Endothelial cell of umbilical vein (primary cell): ENCODE measurements around the gene CASKIN1. TPM values are rescaled to one million over a fixed set of nuclear protein-coding genes. Genes with fewer than 3 reads are reported as not detected.

Experiments used
- BruUV-seq: library from RNA; stranded (reverse); fragments of 400-500 nt; replicated peaks from 2 replicates; lab custom pipeline; 2021; lab: Mats Ljungman, UMichigan
- CTCF ChIA-PET: fragments of 300-600, 350-600 bp; sonication (Branson Sonifier 250); formaldehyde crosslinking; loops from one replicate; lab custom pipeline; 2021; ENCODE audit warnings: antibody characterized with exemption, inconsistent platforms; lab: Charles Lee
- POLR2A ChIA-PET: fragments of 300-600, 350-600 bp; sonication (Branson Sonifier 250); formaldehyde crosslinking; loops from one replicate; lab custom pipeline; 2021; ENCODE audit warnings: antibody characterized with exemption, inconsistent platforms; lab: Charles Lee
- DNase-seq: peaks from one replicate; pipeline ENCODE4 v3.0.0-alpha.2; 2011; ENCODE audit warnings: low read depth, low spot score
- FAIRE-seq: peaks from 2 replicates; lab custom pipeline; 2011; peaks lifted over from hg19 to GRCh38; lab: Jason Lieb, UNC
- H2AFZ ChIP-seq: 2 replicates; pipeline ENCODE4 v1.6.0; 2012; ENCODE audit warnings: low read depth, low read length, control low read depth, inconsistent platforms
- H3K27ac ChIP-seq: 2 replicates; pipeline ENCODE4 v1.5.1; 2011; ENCODE audit warnings: low read depth, mild to moderate bottlenecking, control low read depth, low read length, moderate library complexity; ENCODE audit not compliant: insufficient read depth
- H3K27me3 ChIP-seq, 2 experiments: 2 replicates each; pipeline versions ENCODE4 v1.6.0 to v1.6.1; 2011; ENCODE audit warnings: low read length in 2 of 2, mixed read lengths in 1 of 2; ENCODE audit not compliant: control insufficient read depth in 2 of 2, insufficient read depth in 2 of 2
- H3K36me3 ChIP-seq, 2 experiments: 2 replicates in 1 of 2; 3 replicates in 1 of 2; pipeline ENCODE4 v1.5.1; 2011; ENCODE audit warnings: low read length in 2 of 2, mild to moderate bottlenecking in 1 of 2, moderate library complexity in 1 of 2; ENCODE audit not compliant: control insufficient read depth in 2 of 2, insufficient read depth in 2 of 2; ENCODE audit errors: extremely low read depth in 1 of 2
- H3K4me1 ChIP-seq: 3 replicates; pipeline ENCODE4 v1.5.1; 2011; ENCODE audit warnings: mild to moderate bottlenecking, low read length; ENCODE audit not compliant: control insufficient read depth, insufficient read depth; ENCODE audit errors: extremely low read depth
- H3K4me2 ChIP-seq: 2 replicates; pipeline ENCODE4 v1.6.1; 2011; ENCODE audit warnings: low read length, control low read depth, mixed read lengths; ENCODE audit not compliant: insufficient read depth
- H3K4me3 ChIP-seq, 3 experiments: fragments of 200-600 bp in 1 of 3; sonication (generic), shearing (Covaris generic) in 1 of 3; replicated peaks in 1 of 3; 2 replicates each; pipeline ENCODE4 v1.5.1; 2011 to 2016; ENCODE audit warnings: control low read depth in 3 of 3, low read length in 3 of 3, mild to moderate bottlenecking in 2 of 3, inconsistent platforms in 1 of 3, low read depth in 1 of 3, moderate library complexity in 1 of 3; ENCODE audit not compliant: insufficient read depth in 1 of 3
- H3K79me2 ChIP-seq: 2 replicates; pipeline ENCODE4 v1.6.0; 2012; ENCODE audit warnings: low read length, inconsistent platforms; ENCODE audit not compliant: control insufficient read depth, insufficient read depth
- H3K9ac ChIP-seq: replicated peaks from 2 replicates; pipeline ENCODE3; 2011; ENCODE audit warnings: low read length, control low read depth; ENCODE audit not compliant: insufficient read depth; ENCODE audit errors: extremely low read depth
- H3K9me1 ChIP-seq: replicated peaks from 3 replicates; pipeline ENCODE4 v1.6.0; 2011; ENCODE audit warnings: mild to moderate bottlenecking, low read length; ENCODE audit not compliant: control insufficient read depth, insufficient read depth; ENCODE audit errors: extremely low read depth
- H3K9me3 ChIP-seq: replicated peaks from 2 replicates; pipeline ENCODE4 v1.5.1; 2012; ENCODE audit warnings: low read length, inconsistent platforms; ENCODE audit not compliant: control insufficient read depth, insufficient read depth
- H4K20me1 ChIP-seq: replicated peaks from 2 replicates; pipeline ENCODE3; 2011; ENCODE audit warnings: mild to moderate bottlenecking, low read length; ENCODE audit not compliant: control insufficient read depth, insufficient read depth; ENCODE audit errors: extremely low read depth
- EZH2 ChIP-seq: IDR thresholded peaks from 2 replicates; pipeline ENCODE4 v1.6.1; 2012; ENCODE audit warnings: borderline replicate concordance, low read depth, mild to moderate bottlenecking, moderate library complexity, low read length, inconsistent platforms; ENCODE audit not compliant: severe bottlenecking
- FOS ChIP-seq: IDR thresholded peaks from 2 replicates; pipeline ENCODE4 v1.6.1; 2011; ENCODE audit warnings: mild to moderate bottlenecking, low read length, moderate library complexity, borderline replicate concordance; ENCODE audit not compliant: insufficient read depth
- GATA2 ChIP-seq: IDR thresholded peaks from 2 replicates; pipeline ENCODE4 v1.7.0; 2011; ENCODE audit warnings: low read depth, mild to moderate bottlenecking, moderate library complexity, mixed read lengths, low read length; ENCODE audit not compliant: insufficient read length, insufficient read depth
- JUN ChIP-seq: IDR thresholded peaks from 2 replicates; pipeline ENCODE4 v1.6.1; 2011; ENCODE audit warnings: borderline replicate concordance, low read depth; ENCODE audit not compliant: insufficient read length, insufficient read depth
- MAX ChIP-seq: IDR thresholded peaks from 2 replicates; pipeline ENCODE4 v1.6.1; 2011; ENCODE audit not compliant: insufficient read depth, insufficient read length
- MYC ChIP-seq: IDR thresholded peaks from one replicate; pipeline ENCODE4 v1.6.1; 2011; ENCODE audit warnings: mild to moderate bottlenecking, low read depth, low read length
- POLR2A ChIP-seq: IDR thresholded peaks from 2 replicates; pipeline ENCODE4 v1.6.1; 2012; ENCODE audit warnings: low read depth, mild to moderate bottlenecking, control low read depth, low read length
- POLR2AphosphoS5 ChIP-seq: IDR thresholded peaks from 2 replicates; pipeline ENCODE4 v1.6.1; 2012; ENCODE audit warnings: low read depth, mild to moderate bottlenecking, control low read depth, low read length, moderate library complexity; ENCODE audit not compliant: insufficient read depth
- dilution Hi-C: fragments of 300-500 bp; cut with MboI; formaldehyde crosslinking; loops from one replicate; pipeline ENCODE4 v1.15.0; 2019; ENCODE audit warnings: low sequenced_read_pairs; ENCODE audit not compliant: extremely low pct_ligation_motif_present
- intact Hi-C: fragments of 100-400 bp; cut with micrococcal nuclease; formaldehyde crosslinking; loops from one replicate; pipeline ENCODE4 v1.10.0; 2022
- polyA plus RNA-seq, 4 experiments: library from polyadenylated mRNA; depleted of rRNA in 3 of 4; stranded (reverse) in 3 of 4; unstranded in 1 of 4; fragments of >200 nt; gene quantifications; 2 replicates each; pipeline versions ENCODE4 v1.2.1 to v1.2.3, GENCODE V29; 2011 to 2012; ENCODE audit warnings: missing spikeins in 1 of 4
- total RNA-seq: library from RNA; stranded (reverse); gene quantifications from 2 replicates; pipeline ENCODE4 v1.2.3, GENCODE V29; 2021
- TF ChIP-seq, protein P1 (sequence below), 2 donors: IDR thresholded peaks; 1 replicate in 1 of 2; 2 replicates in 1 of 2; pipeline ENCODE4 v1.5.1; 2011; ENCODE audit warnings: low read length in 2 of 2, mild to moderate bottlenecking in 2 of 2, moderate library complexity in 2 of 2, control low read depth in 1 of 2, inconsistent platforms in 1 of 2, low read depth in 1 of 2; ENCODE audit not compliant: insufficient read depth in 1 of 2; ENCODE audit errors: extremely low read depth in 1 of 2

The CASKIN1 gene
- total and polyA plus RNA-seq, 2 donors (not counting 3 experiments of a cell fraction or from before 2014, with no cell fraction given): 0.11 to 0.58 TPM

GRCh38 chr16:2179576-2179975 is 16.8 kb downstream of the CASKIN1 start:
- no peak for TF ChIP-seq POLR2A
- no peak for TF ChIP-seq FOS
- TF ChIP-seq, protein P1, sequence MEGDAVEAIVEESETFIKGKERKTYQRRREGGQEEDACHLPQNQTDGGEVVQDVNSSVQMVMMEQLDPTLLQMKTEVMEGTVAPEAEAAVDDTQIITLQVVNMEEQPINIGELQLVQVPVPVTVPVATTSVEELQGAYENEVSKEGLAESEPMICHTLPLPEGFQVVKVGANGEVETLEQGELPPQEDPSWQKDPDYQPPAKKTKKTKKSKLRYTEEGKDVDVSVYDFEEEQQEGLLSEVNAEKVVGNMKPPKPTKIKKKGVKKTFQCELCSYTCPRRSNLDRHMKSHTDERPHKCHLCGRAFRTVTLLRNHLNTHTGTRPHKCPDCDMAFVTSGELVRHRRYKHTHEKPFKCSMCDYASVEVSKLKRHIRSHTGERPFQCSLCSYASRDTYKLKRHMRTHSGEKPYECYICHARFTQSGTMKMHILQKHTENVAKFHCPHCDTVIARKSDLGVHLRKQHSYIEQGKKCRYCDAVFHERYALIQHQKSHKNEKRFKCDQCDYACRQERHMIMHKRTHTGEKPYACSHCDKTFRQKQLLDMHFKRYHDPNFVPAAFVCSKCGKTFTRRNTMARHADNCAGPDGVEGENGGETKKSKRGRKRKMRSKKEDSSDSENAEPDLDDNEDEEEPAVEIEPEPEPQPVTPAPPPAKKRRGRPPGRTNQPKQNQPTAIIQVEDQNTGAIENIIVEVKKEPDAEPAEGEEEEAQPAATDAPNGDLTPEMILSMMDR (IDR thresholded peaks at IDR 0.05; ENCODE audit: extremely low read depth in 1 of 2, insufficient read depth in 1 of 2, low read depth in 1 of 2, low read length in 2 of 2): no peak
- no peak for TF ChIP-seq POLR2AphosphoS5
- TF ChIP-seq MYC: no peak
- no peak for TF ChIP-seq EZH2
- TF ChIP-seq GATA2: no peak
- TF ChIP-seq JUN: no peak
- TF ChIP-seq MAX: no peak
- Histone ChIP-seq H3K4me2 (no peak overlapping the region), H3K9ac (no peak overlapping the region), H2AFZ (no peak overlapping the region), H3K9me3 (no peaks in the 10 kb centered on the region), H3K4me1 (no peaks in the 10 kb centered on the region), H3K27ac (no peak overlapping the region), H3K79me2 (no peaks in the 10 kb centered on the region), H3K27me3 (no peaks in the 10 kb centered on the region), H4K20me1 (no peaks in the 10 kb centered on the region), H3K36me3 (peaks cover 13 to 22% of the 10 kb centered on the region in 2 experiments), H3K9me1 (no peaks in the 10 kb centered on the region), H3K4me3 (no peak overlapping the region)
- BruUV-seq: no TSS peak
- FAIRE-seq (no peak), DNase-seq (no peak)
- POLR2A ChIA-PET: no interaction called here
- dilution Hi-C loops (no loop called here), intact Hi-C loops (no loop called here)
- CTCF ChIA-PET: no interaction called here
